Activated CD8-positive, alpha-beta memory T cell treated with anti-CD3 and anti-CD28 coated beads, Interleukin-2, amount 50 U/mL, for 4 hours (primary cell): ENCODE measurements around the gene PRKCE.
A peak's percentile ranks its signal among the peaks of the same experiment; 100 is the strongest.

Experiments
- DNase-seq: peaks from one replicate; pipeline ENCODE4 v3.0.0-alpha.2; 2020

PRKCE gene

GRCh38 chr2:45763797-45764196, 112.3 kb downstream of the PRKCE start:
- DNase-seq = no peak

- no peak for DNase-seq
Observed at GRCh38 chr2:45765007-45765727, 113.7 kb downstream of the PRKCE start.

GRCh38 chr2:45765728-45766254, 114.3 kb downstream of the PRKCE start:
- DNase-seq = no peak

GRCh38 chr2:45768208-45768607, 116.7 kb downstream of the PRKCE start:
- no peak for DNase-seq

GRCh38 chr2:45769056-45769455, 117.6 kb downstream of the PRKCE start:
- no peak for DNase-seq

- DNase-seq = no peak
Observed at GRCh38 chr2:45769854-45770576, 118.5 kb downstream of the PRKCE start.

GRCh38 chr2:45770811-45771210, 119.3 kb downstream of the PRKCE start:
- no peak for DNase-seq

GRCh38 chr2:45771261-45771660, 119.8 kb downstream of the PRKCE start:
- no peak for DNase-seq

GRCh38 chr2:45772038-45772437, 120.6 kb downstream of the PRKCE start:
- no peak for DNase-seq

- no peak for DNase-seq
Observed at GRCh38 chr2:45773909-45774308, 122.4 kb downstream of the PRKCE start.

- DNase-seq = no peak
Observed at GRCh38 chr2:45774688-45775244, 123.3 kb downstream of the PRKCE start.

GRCh38 chr2:45776160-45776955, 124.9 kb downstream of the PRKCE start:
- no peak for DNase-seq

GRCh38 chr2:45777996-45778719, 126.7 kb downstream of the PRKCE start:
- DNase-seq = no peak

- peak; percentile 73 for DNase-seq
Observed at GRCh38 chr2:45778720-45779171, 127.3 kb downstream of the PRKCE start.

GRCh38 chr2:45780541-45781463, 129.3 kb downstream of the PRKCE start:
- no peak for DNase-seq

- DNase-seq = no peak
Observed at GRCh38 chr2:45781464-45781811, 130.0 kb downstream of the PRKCE start.

GRCh38 chr2:45782436-45782835, 131.0 kb downstream of the PRKCE start:
- DNase-seq = no peak

GRCh38 chr2:45782986-45783385, 131.5 kb downstream of the PRKCE start:
- DNase-seq = no peak

GRCh38 chr2:45786030-45786835, 134.8 kb downstream of the PRKCE start:
- no peak for DNase-seq

GRCh38 chr2:45786836-45787357, 135.4 kb downstream of the PRKCE start:
- DNase-seq = no peak
